NCI-H1436 (cell line): ENCODE results near the gene GMPPA.

ENCODE experiments used
- DNase-seq: peaks from one replicate; lab custom pipeline; 2025; lab: John Stamatoyannopoulos, UW

The GMPPA gene

DNA sequence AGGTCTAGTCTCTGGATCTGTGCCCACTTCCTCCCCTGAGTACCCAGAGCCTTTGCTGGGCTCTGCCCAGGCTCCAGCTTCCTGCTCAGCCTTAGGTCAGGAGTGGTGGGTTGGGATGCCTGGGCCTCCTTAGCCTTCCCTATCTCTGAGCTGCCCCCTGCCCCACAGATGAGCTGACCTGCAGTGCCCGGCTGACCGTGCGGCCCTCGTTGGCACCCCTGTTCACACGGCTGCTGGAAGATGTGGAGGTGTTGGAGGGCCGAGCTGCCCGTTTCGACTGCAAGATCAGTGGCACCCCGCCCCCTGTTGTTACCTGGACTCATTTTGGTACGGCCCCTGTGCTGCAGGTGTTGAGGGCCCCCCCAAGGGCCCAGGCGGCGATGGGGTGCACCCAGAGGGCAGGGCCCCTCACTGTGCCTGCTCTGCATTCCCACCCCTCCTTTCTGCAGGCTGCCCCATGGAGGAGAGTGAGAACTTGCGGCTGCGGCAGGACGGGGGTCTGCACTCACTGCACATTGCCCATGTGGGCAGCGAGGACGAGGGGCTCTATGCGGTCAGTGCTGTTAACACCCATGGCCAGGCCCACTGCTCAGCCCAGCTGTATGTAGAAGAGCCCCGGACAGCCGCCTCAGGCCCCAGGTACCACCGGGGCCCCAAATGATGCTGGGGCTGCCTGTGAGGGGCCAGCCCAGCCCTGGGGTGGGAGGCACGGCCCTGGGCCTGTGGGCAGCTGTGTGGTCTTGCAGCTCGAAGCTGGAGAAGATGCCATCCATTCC lies 30.1 kb upstream of the GMPPA start:
- DNase-seq: no peak

DNA sequence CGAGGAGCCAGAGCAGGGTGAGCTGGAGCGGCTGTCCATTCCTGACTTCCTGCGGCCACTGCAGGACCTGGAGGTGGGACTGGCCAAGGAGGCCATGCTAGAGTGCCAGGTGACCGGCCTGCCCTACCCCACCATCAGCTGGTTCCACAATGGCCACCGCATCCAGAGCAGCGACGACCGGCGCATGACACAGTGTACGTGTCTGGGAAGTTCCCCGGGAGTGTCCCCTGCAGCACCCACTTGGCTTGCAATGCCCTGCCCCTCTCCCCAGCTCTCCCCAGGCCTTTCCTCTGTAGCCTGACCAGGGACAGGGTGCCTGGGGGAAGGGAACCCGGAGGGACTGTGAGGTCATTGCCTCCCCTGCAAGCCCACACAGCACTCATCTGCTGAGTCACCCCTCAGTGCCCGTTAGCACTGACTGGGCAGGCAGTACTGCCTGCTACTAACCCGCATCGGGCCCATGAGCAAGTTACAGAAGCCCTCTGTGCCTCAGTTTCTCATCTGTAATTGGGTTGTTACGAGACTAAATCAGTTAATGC lies 29.4 kb upstream of the GMPPA start:
- DNase-seq: no peak

DNA sequence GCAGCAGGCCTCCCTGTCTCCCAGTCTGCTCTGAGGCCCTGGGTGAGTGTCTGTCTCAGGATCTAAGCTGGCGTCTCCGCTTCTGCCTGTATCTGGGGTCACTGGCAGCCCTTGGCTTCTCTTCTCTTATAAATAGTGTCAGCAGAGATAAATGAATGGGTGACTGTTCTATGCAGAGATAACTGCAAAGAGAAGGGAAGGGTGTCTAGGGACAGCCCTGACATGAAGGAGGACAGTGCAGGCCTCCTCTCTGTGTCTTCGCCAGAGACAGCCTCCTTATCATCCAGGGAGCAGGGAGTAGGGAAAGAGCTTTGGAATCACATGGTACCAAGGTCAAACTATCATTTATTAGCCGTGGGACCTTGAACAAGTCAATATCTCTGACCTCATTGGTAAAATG lies 28.3 kb upstream of the GMPPA start:
- no peak for DNase-seq

DNA sequence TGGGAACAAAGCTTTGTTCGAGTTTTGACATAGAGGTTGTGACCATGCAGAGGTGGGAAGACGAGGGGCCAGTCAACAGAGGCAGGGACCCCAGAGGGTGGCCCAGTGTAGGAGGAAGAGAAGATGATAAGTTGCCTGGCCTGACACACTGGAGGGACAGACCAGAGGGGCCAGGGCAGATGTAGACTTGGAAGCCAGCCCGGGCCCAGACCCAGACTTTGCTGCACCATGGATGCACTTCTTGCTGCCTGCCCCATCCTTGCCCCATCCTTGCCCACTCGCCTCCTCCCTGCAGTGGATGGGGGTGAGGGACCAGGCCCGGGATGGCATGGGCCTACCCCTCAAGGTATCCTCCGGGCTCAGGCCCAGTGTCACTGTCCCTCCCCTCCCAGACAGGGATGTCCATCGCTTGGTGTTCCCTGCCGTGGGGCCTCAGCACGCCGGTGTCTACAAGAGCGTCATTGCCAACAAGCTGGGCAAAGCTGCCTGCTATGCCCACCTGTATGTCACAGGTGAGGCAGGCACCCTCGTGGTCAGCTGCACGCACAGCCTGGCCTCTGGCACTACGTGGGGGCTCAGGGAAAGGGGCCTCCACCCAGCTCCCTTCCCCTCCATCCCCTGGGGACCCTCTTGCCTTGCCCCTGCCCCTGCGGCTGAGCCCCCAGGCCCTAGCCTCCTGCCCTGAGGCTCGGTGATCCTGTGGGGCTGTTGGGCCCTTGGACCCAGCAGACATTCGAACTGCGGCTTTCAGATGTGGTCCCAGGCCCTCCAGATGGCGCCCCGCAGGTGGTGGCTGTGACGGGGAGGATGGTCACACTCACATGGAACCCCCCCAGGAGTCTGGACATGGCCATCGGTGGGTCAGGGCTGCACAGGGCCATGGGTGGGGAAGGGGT lies 27.0 kb upstream of the GMPPA start:
- DNase-seq: no peak

DNA sequence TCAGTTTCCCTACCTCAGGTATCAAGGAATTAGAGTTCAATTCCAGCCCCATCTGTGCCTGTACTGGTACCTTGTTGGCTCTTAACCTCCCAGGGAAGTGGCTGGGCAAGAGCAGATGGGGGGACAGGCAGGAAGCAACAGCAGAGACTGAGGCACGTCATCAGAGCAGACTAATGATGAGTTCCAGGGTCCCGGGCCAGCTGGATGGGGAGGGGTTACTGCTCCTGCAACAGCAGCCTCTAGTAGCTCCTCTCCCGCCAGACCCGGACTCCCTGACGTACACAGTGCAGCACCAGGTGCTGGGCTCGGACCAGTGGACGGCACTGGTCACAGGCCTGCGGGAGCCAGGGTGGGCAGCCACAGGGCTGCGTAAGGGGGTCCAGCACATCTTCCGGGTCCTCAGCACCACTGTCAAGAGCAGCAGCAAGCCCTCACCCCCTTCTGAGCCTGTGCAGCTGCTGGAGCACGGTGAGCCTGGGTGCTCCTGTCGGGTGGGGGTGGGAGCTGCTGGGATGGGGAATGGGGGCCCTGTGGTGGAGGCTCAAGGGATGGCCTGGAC lies 26.0 kb upstream of the GMPPA start:
- DNase-seq: no peak

DNA sequence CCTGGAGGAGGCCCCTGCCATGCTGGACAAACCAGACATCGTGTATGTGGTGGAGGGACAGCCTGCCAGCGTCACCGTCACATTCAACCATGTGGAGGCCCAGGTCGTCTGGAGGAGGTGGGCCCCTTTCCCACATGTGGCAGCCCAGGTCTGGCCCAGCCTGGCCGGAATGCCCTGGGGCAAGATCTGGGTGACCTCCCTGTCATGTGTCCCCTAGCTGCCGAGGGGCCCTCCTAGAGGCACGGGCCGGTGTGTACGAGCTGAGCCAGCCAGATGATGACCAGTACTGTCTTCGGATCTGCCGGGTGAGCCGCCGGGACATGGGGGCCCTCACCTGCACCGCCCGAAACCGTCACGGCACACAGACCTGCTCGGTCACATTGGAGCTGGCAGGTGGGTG lies 25.2 kb upstream of the GMPPA start:
- DNase-seq: no peak

DNA sequence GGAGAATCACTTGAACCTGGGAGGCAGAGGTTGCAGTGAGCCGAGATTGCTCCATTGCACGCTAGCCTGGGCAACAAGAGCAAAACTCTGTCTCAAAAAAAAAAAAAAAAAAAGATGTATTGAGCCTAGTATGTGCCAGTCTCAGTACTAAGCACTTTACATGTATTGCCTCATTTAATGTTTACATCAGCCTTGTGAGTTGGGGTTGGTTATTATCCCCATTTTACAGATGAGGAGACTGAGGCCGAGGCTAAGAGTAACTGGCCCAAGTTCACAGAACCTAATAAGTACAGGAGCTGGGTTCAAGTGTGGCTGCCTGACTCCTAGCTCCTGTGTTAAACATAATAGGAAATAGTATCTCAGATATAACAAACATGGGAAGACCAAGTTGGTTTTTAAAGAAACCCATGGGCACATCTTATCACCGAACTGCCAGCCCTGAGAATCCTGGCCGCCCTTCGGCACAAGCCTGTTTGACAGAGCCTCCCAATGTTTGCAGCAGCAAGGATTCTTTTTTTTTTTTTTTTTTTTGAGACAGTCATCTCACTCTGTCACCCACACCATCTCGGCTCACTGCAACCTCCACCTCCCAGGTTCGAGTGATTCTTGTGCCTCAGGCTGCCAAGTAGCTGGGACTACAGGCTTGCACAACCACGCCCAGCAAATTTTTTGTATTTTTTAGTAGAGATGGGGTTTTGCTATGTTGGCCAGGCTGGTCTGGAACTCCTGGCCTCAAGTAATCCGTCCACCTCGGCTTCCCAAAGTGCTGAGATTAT lies 24.2 kb upstream of the GMPPA start:
- DNase-seq: no peak

DNA sequence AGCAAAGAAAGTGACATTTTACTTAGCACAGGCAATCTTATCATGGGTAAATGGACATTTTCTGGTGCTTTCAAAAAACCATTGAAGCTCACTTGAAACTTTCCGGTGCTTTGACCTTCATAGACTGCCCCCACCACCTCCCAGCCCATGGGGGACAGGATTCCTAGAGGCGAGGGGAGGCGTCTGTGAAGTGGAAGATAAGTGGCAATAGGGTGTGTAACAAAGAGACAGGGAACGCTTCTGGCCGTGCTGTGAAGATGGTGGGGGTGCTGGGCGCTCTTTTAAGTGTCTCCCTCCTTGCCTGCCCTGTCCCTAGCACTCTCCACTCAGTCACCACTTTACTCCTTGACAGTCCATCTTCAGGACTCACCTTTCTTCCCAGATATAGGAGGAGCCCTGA lies 23.4 kb upstream of the GMPPA start:
- no peak for DNase-seq

DNA sequence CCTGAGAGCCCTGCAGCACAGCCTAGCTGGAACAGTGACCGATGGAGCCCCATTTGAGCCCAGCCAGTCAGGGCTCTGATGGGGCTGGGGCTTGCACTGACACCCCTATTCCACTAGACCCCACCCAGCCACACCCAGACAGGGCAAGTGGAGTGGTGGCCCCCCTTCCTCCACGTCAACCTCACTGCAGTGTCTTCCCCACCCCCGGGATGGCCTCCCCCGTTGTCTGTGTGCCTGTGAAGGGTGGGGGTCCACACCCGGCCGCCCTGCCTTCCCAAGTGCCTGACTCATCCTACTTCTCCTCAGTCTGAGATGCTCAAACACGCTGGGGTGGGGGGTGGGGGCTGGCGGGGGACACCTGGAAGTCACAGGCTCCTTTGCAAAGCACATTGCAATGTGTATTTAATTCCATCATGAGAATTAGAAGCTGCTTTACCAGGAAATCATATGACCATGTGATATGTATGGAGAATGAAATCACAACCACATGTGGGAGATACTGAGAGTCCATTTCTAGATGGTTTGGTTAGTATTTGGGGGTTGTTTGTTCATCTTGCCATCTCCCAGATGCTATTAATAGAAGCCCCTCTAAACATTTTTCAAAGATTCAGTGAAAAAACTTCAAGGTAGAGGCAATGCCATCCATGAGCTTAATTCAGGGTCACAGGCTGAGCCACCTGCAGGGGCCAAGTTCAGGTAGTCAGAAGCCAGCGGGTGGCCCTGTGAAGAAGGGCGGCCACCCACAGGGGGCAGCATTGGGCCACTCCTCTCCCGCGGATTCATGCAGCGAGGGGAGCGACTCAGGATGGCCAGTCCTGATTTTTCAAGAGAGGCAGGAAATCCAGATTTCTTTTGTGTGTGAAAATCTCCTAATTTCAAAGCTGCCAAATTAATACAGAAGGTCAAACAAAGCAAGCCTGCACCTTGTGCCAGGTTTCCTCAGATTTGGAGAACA lies 22.7 kb upstream of the GMPPA start:
- peak; percentile 59 for DNase-seq

DNA sequence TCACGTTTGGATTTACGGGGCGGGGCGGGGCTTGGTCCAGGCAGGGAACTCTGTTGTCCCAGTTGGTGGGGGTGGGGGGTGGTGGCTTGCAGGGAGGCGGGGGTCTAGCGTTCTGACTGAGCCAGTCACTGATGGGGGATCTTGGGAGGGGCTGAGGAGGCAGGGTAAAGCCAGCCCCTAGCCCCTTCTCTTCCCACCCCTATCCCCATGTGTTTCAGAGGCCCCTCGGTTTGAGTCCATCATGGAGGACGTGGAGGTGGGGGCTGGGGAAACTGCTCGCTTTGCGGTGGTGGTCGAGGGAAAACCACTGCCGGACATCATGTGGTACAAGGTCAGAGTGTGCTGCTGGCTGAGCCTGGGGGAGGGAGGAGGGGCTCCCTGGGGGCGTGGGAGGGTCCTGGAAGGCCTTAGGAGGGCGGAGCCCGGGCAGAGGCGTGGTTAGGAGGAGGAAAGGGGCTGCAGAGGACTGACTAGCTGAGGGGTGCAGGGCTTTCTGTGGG lies 22.0 kb upstream of the GMPPA start:
- no peak for DNase-seq

DNA sequence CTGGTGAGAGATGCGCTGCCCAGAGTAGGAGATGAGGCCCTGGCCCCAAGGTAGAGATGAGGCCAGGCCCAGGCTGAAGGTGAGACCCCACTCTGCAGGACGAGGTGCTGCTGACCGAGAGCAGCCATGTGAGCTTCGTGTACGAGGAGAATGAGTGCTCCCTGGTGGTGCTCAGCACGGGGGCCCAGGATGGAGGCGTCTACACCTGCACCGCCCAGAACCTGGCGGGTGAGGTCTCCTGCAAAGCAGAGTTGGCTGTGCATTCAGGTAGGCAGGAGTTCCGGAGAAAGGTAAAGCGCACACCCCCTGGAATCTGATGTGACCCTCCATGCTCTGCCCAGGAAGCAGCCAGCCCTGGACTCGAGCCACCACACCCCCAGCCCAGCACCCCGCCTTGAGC lies 21.5 kb upstream of the GMPPA start:
- no peak for DNase-seq

DNA sequence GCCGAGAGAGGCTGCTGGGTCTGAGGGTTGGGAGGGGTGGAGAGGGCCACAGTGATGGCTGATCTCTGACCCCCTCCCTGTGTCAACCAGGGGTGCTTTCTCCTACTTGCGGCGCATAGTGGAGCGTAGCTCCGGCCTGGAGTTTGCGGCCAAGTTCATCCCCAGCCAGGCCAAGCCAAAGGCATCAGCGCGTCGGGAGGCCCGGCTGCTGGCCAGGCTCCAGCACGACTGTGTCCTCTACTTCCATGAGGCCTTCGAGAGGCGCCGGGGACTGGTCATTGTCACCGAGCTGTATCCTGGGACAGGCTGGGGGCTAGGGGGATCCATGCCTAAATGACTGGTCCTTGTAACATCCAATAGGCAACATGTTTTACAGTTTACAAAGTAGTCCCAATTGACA lies 20.9 kb upstream of the GMPPA start:
- no peak for DNase-seq

DNA sequence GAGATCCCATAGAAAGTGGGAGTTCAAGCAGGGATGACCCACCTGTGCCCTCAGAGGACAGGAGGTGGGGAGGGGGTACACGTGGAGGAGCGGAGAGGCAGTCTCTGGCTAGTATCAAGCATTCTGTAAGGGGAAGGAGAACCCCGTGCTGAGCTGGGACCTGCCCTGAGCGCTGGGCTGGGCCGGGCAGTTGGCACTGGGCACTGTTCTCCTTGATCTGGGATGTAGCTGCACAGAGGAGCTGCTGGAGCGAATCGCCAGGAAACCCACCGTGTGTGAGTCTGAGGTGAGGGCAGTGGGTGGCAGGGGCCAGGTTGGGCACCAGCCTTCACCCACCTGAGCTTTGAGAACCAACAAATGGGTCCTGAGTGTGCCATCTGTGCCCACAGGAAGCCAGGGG lies 19.8 kb upstream of the GMPPA start:
- no peak for DNase-seq

DNA sequence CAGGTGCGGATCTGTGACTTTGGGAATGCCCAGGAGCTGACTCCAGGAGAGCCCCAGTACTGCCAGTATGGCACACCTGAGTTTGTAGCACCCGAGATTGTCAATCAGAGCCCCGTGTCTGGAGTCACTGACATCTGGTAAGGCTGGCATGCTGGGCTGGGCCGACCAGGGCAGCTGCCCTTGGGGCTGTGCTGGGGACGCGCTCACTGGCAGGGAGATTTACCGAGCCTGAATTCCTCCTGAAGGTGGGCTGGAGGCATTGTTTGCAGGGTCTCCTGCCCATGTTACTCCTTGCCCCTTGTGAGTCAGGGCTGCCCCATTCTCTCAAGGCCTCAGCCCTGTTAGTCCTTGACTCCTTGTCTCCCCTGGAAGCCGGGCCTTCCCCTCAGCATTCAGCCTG lies 18.7 kb upstream of the GMPPA start:
- DNase-seq: no peak

DNA sequence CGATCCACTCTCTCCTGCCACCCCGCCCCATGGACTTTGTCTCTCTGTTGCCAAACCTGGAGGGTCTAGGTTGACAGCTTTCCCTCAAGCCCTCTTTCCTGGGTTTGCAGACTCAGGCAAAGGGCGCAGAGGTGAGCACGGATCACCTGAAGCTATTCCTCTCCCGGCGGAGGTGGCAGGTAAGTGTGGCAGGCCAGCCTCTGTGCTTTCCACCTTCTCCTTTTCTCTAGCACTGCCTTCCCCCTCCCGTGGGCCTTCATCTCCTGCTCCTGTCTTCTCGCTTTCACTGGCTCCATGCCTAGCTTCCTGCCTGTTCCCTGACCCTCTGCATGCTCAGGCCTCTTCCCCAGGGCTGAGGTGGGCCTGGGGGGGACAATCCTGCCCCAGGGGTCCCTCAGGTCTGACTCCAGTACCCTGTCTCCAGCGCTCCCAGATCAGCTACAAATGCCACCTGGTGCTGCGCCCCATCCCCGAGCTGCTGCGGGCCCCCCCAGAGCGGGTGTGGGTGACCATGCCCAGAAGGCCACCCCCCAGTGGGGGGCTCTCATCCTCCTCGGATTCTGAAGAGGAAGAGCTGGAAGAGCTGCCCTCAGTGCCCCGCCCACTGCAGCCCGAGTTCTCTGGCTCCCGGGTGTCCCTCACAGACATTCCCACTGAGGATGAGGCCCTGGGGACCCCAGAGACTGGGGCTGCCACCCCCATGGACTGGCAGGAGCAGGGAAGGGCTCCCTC lies 15.9 kb upstream of the GMPPA start:
- DNase-seq: no peak

DNA sequence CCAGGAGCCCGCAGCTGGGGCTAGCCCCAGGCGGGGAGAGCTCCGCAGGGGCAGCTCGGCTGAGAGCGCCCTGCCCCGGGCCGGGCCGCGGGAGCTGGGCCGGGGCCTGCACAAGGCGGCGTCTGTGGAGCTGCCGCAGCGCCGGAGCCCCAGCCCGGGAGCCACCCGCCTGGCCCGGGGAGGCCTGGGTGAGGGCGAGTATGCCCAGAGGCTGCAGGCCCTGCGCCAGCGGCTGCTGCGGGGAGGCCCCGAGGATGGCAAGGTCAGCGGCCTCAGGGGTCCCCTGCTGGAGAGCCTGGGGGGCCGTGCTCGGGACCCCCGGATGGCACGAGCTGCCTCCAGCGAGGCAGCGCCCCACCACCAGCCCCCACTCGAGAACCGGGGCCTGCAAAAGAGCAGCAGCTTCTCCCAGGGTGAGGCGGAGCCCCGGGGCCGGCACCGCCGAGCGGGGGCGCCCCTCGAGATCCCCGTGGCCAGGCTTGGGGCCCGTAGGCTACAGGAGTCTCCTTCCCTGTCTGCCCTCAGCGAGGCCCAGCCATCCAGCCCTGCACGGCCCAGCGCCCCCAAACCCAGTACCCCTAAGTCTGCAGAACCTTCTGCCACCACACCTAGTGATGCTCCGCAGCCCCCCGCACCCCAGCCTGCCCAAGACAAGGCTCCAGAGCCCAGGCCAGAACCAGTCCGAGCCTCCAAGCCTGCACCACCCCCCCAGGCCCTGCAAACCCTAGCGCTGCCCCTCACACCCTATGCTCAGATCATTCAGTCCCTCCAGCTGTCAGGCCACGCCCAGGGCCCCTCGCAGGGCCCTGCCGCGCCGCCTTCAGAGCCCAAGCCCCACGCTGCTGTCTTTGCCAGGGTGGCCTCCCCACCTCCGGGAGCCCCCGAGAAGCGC lies 15.0 kb upstream of the GMPPA start:
- no peak for DNase-seq

DNA sequence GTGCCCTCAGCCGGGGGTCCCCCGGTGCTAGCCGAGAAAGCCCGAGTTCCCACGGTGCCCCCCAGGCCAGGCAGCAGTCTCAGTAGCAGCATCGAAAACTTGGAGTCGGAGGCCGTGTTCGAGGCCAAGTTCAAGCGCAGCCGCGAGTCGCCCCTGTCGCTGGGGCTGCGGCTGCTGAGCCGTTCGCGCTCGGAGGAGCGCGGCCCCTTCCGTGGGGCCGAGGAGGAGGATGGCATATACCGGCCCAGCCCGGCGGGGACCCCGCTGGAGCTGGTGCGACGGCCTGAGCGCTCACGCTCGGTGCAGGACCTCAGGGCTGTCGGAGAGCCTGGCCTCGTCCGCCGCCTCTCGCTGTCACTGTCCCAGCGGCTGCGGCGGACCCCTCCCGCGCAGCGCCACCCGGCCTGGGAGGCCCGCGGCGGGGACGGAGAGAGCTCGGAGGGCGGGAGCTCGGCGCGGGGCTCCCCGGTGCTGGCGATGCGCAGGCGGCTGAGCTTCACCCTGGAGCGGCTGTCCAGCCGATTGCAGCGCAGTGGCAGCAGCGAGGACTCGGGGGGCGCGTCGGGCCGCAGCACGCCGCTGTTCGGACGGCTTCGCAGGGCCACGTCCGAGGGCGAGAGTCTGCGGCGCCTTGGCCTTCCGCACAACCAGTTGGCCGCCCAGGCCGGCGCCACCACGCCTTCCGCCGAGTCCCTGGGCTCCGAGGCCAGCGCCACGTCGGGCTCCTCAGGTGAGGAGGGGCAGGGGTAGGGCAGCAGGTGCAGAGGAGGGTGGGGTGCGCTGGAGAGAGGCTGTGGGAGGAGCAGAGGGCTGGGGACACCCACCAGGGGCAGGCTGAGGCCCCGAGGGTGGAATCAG lies 14.1 kb upstream of the GMPPA start:
- peak; percentile 9 for DNase-seq

DNA sequence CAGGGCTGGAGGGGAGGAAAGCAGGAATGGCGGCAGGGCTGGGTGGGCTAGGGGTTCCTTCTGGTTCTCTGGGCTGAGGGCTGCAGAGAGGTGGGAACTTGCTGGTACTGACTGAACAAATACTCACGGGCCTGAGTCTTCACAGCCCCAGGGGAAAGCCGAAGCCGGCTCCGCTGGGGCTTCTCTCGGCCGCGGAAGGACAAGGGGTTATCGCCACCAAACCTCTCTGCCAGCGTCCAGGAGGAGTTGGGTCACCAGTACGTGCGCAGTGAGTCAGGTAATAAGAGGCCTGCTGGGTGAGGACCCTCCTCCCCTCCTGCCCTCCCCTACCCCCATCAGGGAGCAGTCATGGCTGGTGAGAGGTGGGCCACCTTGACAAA lies 13.5 kb upstream of the GMPPA start:
- no peak for DNase-seq
